HEK293 (cell line): ENCODE measurements around the gene DDB1.

Source experiments
- EGR2 ChIP-seq: fragments of 450-650 bp; formaldehyde crosslinking; IDR thresholded peaks from 2 replicates; pipeline ENCODE4 v1.5.1; 2016; ENCODE audit warnings: low read depth, missing biosample characterization, missing genetic modification characterization
- FEZF1 ChIP-seq: fragments of 450-650 bp; formaldehyde crosslinking; IDR thresholded peaks from 2 replicates; pipeline ENCODE4 v1.5.1; 2016; ENCODE audit warnings: missing biosample characterization, missing genetic modification characterization
- HOXC10 ChIP-seq: sonication (generic); formaldehyde crosslinking; IDR thresholded peaks from 2 replicates; pipeline ENCODE4 v1.8.1; 2023; ENCODE audit warnings: mild to moderate bottlenecking, missing genetic modification reagents
- KLF1 ChIP-seq: fragments of 450-650 bp; formaldehyde crosslinking; IDR thresholded peaks from 2 replicates; pipeline ENCODE4 v1.5.1; 2016; ENCODE audit warnings: missing biosample characterization, missing genetic modification characterization
- SCRT1 ChIP-seq: fragments of 450-650 bp; formaldehyde crosslinking; IDR thresholded peaks from 2 replicates; pipeline ENCODE4 v1.5.1; 2016; ENCODE audit warnings: missing biosample characterization, missing genetic modification characterization, borderline replicate concordance
- SETDB1 ChIP-seq: IDR thresholded peaks from one replicate; pipeline ENCODE4 v1.6.1; 2017; ENCODE audit warnings: mild to moderate bottlenecking, low read length, moderate library complexity, mixed read lengths; ENCODE audit not compliant: insufficient read length
- SP2 ChIP-seq: fragments of 450-650 bp; formaldehyde crosslinking; IDR thresholded peaks from 2 replicates; pipeline ENCODE4 v1.5.1; 2016; ENCODE audit warnings: missing biosample characterization, missing genetic modification characterization
- TRIM28 ChIP-seq: IDR thresholded peaks from 2 replicates; pipeline ENCODE4 v1.6.1; 2011; ENCODE audit warnings: low read length, control low read depth, borderline replicate concordance
- ZBTB20 ChIP-seq: fragments of 450-650 bp; formaldehyde crosslinking; IDR thresholded peaks from 2 replicates; pipeline ENCODE4 v1.5.1; 2016; ENCODE audit warnings: missing biosample characterization, missing genetic modification characterization
- ZBTB26 ChIP-seq: fragments of 450-650 bp; formaldehyde crosslinking; optimal IDR thresholded peaks from 2 replicates; pipeline ENCODE3; 2016; ENCODE audit warnings: missing biosample characterization, mild to moderate bottlenecking, missing genetic modification characterization
- ZBTB7A ChIP-seq: fragments of 450-650 bp; formaldehyde crosslinking; IDR thresholded peaks from 2 replicates; pipeline ENCODE4 v1.5.1; 2016; ENCODE audit warnings: low read depth, missing biosample characterization, missing genetic modification characterization
- ZBTB8A ChIP-seq: fragments of 450-650 bp; formaldehyde crosslinking; IDR thresholded peaks from 2 replicates; pipeline ENCODE4 v1.5.1; 2016; ENCODE audit warnings: missing biosample characterization, missing genetic modification characterization
- ZFP3 ChIP-seq: fragments of 450-650 bp; formaldehyde crosslinking; IDR thresholded peaks from 2 replicates; pipeline ENCODE4 v1.5.1; 2016; ENCODE audit warnings: low read depth, missing biosample characterization, missing genetic modification characterization
- ZIC2 ChIP-seq: fragments of 450-650 bp; formaldehyde crosslinking; IDR thresholded peaks from 2 replicates; pipeline ENCODE4 v1.5.1; 2016; ENCODE audit warnings: missing biosample characterization, missing genetic modification characterization
- ZNF10 ChIP-seq: fragments of 450-650 bp; formaldehyde crosslinking; IDR thresholded peaks from 2 replicates; pipeline ENCODE4 v1.5.1; 2017; ENCODE audit warnings: missing biosample characterization, missing genetic modification characterization
- ZNF146 ChIP-seq: fragments of 450-650 bp; formaldehyde crosslinking; IDR thresholded peaks from 2 replicates; pipeline ENCODE4 v1.5.1; 2016; ENCODE audit warnings: missing biosample characterization, missing genetic modification characterization
- ZNF155 ChIP-seq: fragments of 450-650 bp; formaldehyde crosslinking; IDR thresholded peaks from 2 replicates; pipeline ENCODE4 v1.5.1; 2016; ENCODE audit warnings: missing biosample characterization, missing genetic modification characterization
- ZNF157 ChIP-seq: fragments of 450-650 bp; formaldehyde crosslinking; IDR thresholded peaks from 2 replicates; pipeline ENCODE4 v1.5.1; 2016; ENCODE audit warnings: missing biosample characterization, missing genetic modification characterization
- ZNF169 ChIP-seq: fragments of 450-650 bp; formaldehyde crosslinking; IDR thresholded peaks from 2 replicates; pipeline ENCODE4 v1.5.1; 2016; ENCODE audit warnings: missing biosample characterization, missing genetic modification characterization
- ZNF19 ChIP-seq: fragments of 450-650 bp; formaldehyde crosslinking; IDR thresholded peaks from 2 replicates; pipeline ENCODE4; 2016; ENCODE audit warnings: missing biosample characterization, missing genetic modification characterization, low read depth
- ZNF211 ChIP-seq: fragments of 450-650 bp; formaldehyde crosslinking; IDR thresholded peaks from 2 replicates; pipeline ENCODE4 v1.5.1; 2016; ENCODE audit warnings: low read depth, missing biosample characterization, missing genetic modification characterization
- ZNF221 ChIP-seq: fragments of 450-650 bp; formaldehyde crosslinking; IDR thresholded peaks from 2 replicates; pipeline ENCODE4 v1.5.1; 2017; ENCODE audit warnings: missing biosample characterization, missing genetic modification characterization, borderline replicate concordance
- ZNF23 ChIP-seq: fragments of 450-650 bp; formaldehyde crosslinking; IDR thresholded peaks from 2 replicates; pipeline ENCODE4 v1.5.1; 2016; ENCODE audit warnings: missing biosample characterization, missing genetic modification characterization, borderline replicate concordance
- ZNF311 ChIP-seq: fragments of 450-650 bp; formaldehyde crosslinking; IDR thresholded peaks from 2 replicates; pipeline ENCODE4 v1.5.1; 2017; ENCODE audit warnings: missing biosample characterization, missing genetic modification characterization, borderline replicate concordance
- ZNF362 ChIP-seq: fragments of 450-650 bp; formaldehyde crosslinking; IDR thresholded peaks from 2 replicates; pipeline ENCODE4 v1.5.1; 2016; ENCODE audit warnings: missing biosample characterization, missing genetic modification characterization
- ZNF366 ChIP-seq: fragments of 450-650 bp; formaldehyde crosslinking; conservative IDR thresholded peaks from 2 replicates; pipeline ENCODE4 v1.5.1; 2016; ENCODE audit warnings: missing biosample characterization, missing genetic modification characterization
- ZNF404 ChIP-seq: fragments of 450-650 bp; formaldehyde crosslinking; IDR thresholded peaks from 2 replicates; pipeline ENCODE4 v1.5.1; 2017; ENCODE audit warnings: missing biosample characterization, missing genetic modification characterization
- ZNF560 ChIP-seq: fragments of 450-650 bp; formaldehyde crosslinking; IDR thresholded peaks from 2 replicates; pipeline ENCODE4 v1.5.1; 2017; ENCODE audit warnings: missing biosample characterization, missing genetic modification characterization, borderline replicate concordance
- ZNF596 ChIP-seq: fragments of 450-650 bp; IDR thresholded peaks from 2 replicates; pipeline ENCODE4 v1.5.0; 2018; ENCODE audit warnings: missing biosample characterization, mild to moderate bottlenecking, missing genetic modification characterization, moderate library complexity
- ZNF623 ChIP-seq: fragments of 450-650 bp; formaldehyde crosslinking; IDR thresholded peaks from 2 replicates; pipeline ENCODE4 v1.5.1; 2016; ENCODE audit warnings: missing biosample characterization, missing genetic modification characterization
- ZNF701 ChIP-seq: fragments of 450-650 bp; formaldehyde crosslinking; IDR thresholded peaks from 2 replicates; pipeline ENCODE4 v1.5.1; 2016; ENCODE audit warnings: missing biosample characterization, missing genetic modification characterization
- ZNF707 ChIP-seq: fragments of 450-650 bp; formaldehyde crosslinking; IDR thresholded peaks from 2 replicates; pipeline ENCODE4 v1.5.1; 2016; ENCODE audit warnings: missing biosample characterization, missing genetic modification characterization
- ZNF747 ChIP-seq: fragments of 450-650 bp; formaldehyde crosslinking; IDR thresholded peaks from 2 replicates; pipeline ENCODE4 v1.5.1; 2016; ENCODE audit warnings: missing biosample characterization, missing genetic modification characterization
- ZNF791 ChIP-seq: fragments of 450-650 bp; formaldehyde crosslinking; IDR thresholded peaks from 2 replicates; pipeline ENCODE4 v1.5.1; 2016; ENCODE audit warnings: missing biosample characterization, missing genetic modification characterization
- ZSCAN30 ChIP-seq: fragments of 450-650 bp; IDR thresholded peaks from 2 replicates; pipeline ENCODE4 v1.5.1; 2018; ENCODE audit warnings: missing biosample characterization, mild to moderate bottlenecking, missing genetic modification characterization, moderate library complexity
- ZXDB ChIP-seq: fragments of 450-650 bp; formaldehyde crosslinking; IDR thresholded peaks from 2 replicates; pipeline ENCODE4 v1.5.1; 2016; ENCODE audit warnings: missing biosample characterization, missing genetic modification characterization
- TF ChIP-seq, protein P1 (sequence below): fragments of 450-650 bp; formaldehyde crosslinking; IDR thresholded peaks from 2 replicates; pipeline ENCODE4 v1.5.1; 2016; ENCODE audit warnings: missing biosample characterization, missing genetic modification characterization
- TF ChIP-seq, protein P2 (sequence below): fragments of 450-650 bp; formaldehyde crosslinking; IDR thresholded peaks from 2 replicates; pipeline ENCODE4 v1.5.1; 2016; ENCODE audit warnings: missing biosample characterization, missing genetic modification characterization

DDB1 gene

DNA sequence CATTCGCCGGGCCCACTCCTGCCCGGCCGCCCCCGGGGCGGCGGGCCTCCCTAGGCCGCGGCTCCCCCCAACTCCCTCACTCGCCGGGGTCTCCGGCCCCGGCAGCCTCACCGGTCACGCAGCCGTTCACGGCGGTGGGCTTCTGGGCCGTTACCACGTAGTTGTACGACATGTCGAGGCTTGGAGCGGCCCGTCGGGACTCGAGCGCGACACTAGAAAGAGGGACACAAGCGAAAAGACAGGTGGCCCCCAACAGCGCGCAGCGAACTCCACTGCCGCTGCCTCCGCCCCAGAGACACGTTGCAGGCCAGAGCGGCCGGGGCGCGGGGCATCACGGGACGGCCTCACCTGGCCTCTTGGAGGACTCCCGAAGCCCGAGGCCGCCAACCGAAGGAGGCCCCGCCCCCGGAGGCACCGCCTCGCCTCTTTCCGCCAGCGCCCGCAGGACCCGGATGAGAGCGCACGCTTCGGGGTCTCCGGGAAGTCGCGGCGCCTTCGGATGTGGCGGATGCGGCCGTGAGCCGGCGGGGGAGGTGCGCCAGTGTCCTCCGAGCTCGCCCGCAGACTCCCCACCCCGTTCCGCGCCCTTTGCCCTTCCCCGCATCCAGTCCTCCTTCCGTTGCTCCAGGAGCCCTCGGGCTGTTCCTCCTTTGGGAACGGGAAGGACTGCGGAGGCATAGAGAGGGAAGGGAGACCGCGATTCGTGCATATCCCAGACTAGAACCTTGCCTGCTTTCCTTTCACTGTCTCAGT is at the start of gene DDB1, which contains the start of gene TKFC (continued):
- TF ChIP-seq ZNF596 (tag by site-specific recombination), result no peak
- TF ChIP-seq SETDB1, result no peak
- TF ChIP-seq, protein P1, sequence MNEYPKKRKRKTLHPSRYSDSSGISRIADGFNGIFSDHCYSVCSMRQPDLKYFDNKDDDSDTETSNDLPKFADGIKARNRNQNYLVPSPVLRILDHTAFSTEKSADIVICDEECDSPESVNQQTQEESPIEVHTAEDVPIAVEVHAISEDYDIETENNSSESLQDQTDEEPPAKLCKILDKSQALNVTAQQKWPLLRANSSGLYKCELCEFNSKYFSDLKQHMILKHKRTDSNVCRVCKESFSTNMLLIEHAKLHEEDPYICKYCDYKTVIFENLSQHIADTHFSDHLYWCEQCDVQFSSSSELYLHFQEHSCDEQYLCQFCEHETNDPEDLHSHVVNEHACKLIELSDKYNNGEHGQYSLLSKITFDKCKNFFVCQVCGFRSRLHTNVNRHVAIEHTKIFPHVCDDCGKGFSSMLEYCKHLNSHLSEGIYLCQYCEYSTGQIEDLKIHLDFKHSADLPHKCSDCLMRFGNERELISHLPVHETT (tag by site-specific recombination), result no peak
- TF ChIP-seq EGR2 (tag by site-specific recombination), result 0 out of 2 replicates have a peak, but pooled peaks have one; percentile 39
- no peak for TF ChIP-seq ZNF404
- TF ChIP-seq ZBTB7A (tag by site-specific recombination), result 0 out of 2 replicates have a peak, but pooled peaks have one; percentile 12
- peak; percentile 91; the same call in 1 of the 2 replicates for TF ChIP-seq HOXC10 (CRISPR knock-in tag)
- no peak for TF ChIP-seq ZNF311
- no peak for TF ChIP-seq ZNF169
- no peak for TF ChIP-seq ZFP3
- no peak for TF ChIP-seq ZNF211 (tag by site-specific recombination)
- peak; percentile 47 for TF ChIP-seq FEZF1 (tag by site-specific recombination)
- peak; percentile 67 for TF ChIP-seq ZBTB26 (tag by site-specific recombination)
- TF ChIP-seq ZIC2, result peak; percentile 47; the same call in 1 of the 2 replicates
- no peak for TF ChIP-seq ZNF23 (tag by site-specific recombination)
- peak; percentile 83 for TF ChIP-seq SP2 (tag by site-specific recombination)
- TF ChIP-seq TRIM28, result no peak
- TF ChIP-seq SCRT1, result no peak
- TF ChIP-seq, protein P2, sequence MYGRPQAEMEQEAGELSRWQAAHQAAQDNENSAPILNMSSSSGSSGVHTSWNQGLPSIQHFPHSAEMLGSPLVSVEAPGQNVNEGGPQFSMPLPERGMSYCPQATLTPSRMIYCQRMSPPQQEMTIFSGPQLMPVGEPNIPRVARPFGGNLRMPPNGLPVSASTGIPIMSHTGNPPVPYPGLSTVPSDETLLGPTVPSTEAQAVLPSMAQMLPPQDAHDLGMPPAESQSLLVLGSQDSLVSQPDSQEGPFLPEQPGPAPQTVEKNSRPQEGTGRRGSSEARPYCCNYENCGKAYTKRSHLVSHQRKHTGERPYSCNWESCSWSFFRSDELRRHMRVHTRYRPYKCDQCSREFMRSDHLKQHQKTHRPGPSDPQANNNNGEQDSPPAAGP (tag by site-specific recombination), result 0 out of 2 replicates have a peak, but pooled peaks have one; percentile 12
- TF ChIP-seq ZBTB20 (tag by site-specific recombination), result peak; percentile 29; the same call in 1 of the 2 replicates
- no peak for TF ChIP-seq ZNF560 (tag by site-specific recombination)
- no peak for TF ChIP-seq ZNF155
- no peak for TF ChIP-seq KLF1 (tag by site-specific recombination)
- TF ChIP-seq ZNF157 (tag by site-specific recombination), result no peak
- no peak; the same call in none of the 2 replicates for TF ChIP-seq ZBTB8A (tag by site-specific recombination)
- TF ChIP-seq ZNF623 (tag by site-specific recombination), result no peak
- no peak for TF ChIP-seq ZNF362 (tag by site-specific recombination)
- TF ChIP-seq ZNF366, result 0 out of 2 replicates have a peak, but pooled peaks have one; percentile 16
- TF ChIP-seq ZSCAN30 (tag by site-specific recombination), result peak; percentile 26; the same call in 1 of the 2 replicates
- TF ChIP-seq ZXDB (tag by site-specific recombination), result peak; percentile 78
- no peak for TF ChIP-seq ZNF701 (tag by site-specific recombination)
- no peak for TF ChIP-seq ZNF146 (tag by site-specific recombination)
- TF ChIP-seq ZNF791, result no peak
- TF ChIP-seq ZNF707 (tag by site-specific recombination), result no peak
- TF ChIP-seq ZNF19 (tag by site-specific recombination), result no peak
- TF ChIP-seq ZNF221 (tag by site-specific recombination), result no peak
- TF ChIP-seq ZNF747, result no peak
- TF ChIP-seq ZNF10, result no peak
